Stimulated activated CD4-positive, alpha-beta T cell treated with anti-CD3 and anti-CD28 coated beads, Interleukin-2, amount 100 ng/mL, for 4 hours (primary cell): ENCODE results near the gene LCE2A.

Experiments
- DNase-seq: peaks from one replicate; pipeline ENCODE4 v3.0.0-alpha.2; 2020; ENCODE audit warnings: low read depth

Gene LCE2A

DNA sequence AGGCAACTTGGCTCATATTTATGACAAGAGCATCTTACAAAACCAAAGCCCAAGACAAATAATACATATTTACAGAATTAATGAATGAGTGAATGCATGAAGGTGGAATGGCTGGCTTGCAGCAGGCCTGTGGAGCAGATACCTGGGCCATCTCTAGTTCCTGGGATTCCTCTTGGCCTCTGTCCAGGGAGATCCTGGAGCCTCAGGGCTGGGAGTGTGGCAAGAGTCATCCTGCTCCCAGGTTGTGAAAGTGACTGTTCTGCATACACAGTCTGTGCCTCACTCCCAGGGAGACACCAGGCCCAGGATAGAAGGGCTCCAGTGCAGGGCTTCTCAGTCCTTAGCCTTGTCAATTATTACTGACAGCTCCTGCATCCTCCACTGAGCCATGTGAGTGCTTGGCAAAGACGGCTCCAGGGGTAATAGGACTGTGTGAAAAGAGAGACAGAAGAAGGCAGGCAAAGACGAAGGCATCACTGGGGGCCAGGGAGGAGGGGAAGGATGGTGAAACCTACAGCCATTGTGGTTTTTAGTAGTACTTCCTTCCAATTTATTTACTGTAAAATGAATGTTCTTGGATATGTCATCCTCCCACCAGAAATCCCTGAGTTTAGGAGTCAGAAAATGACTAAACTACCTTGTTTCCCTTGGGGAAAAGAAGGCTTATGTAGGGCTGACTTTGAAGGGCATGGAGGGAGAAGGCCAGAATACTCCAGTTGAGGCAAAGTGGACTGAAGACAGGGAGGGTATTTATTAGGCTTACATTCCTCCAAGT, 45.4 kb downstream of the LCE2A start:
- no peak for DNase-seq

GRCh38 chr1:152745289-152745704, 47.2 kb downstream of the LCE2A start:
- no peak for DNase-seq

DNA sequence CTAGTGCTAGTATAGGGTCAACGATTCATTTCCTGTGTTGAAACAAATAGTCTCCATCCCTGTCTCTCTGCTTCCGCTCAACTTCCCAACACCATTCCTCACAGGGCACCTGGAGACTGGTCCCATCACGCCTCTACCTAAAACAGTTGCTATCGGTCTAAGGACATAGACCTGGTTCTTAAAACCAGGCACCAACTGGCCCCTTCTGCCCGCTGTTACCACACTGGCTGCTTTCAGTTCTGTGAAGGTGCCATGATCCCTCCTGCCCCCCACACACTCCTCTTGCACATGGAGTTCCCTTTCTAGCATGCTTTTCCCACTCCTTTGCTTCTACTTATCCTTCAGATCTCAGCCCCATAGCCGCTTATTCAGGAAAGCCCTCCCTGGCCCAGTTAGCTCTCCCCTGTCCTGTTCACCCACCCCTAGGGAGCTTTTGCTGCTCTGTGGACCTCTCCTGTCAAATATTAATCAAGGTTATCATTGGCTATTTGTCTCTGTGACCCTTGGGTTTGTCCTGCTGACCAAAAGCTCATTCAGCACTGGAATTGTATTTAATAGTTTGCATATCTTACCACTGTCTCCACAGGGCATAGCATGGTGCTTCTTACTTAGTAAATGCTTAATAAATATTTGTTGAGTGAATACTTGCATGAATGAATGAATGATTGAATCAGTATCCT, 47.8 kb downstream of the LCE2A start:
- no peak for DNase-seq

DNA sequence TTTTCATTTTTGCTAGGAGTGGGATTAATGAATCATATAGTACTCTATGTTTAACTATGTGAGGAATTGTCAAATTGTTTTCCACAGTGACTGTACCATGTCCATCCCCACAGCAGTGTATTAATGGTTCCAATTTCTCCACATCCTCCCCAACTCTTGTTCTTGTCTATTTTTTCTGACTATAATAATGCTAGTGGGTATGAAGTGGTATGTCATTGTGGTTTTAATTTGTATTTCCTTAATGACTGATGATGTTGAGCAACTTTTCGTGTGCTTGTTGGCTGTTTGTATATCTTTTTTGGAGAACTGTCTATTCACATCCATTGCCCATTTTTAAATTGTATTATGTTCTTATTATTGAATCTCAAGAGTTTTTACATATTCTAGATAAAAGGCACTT, 49.7 kb downstream of the LCE2A start:
- DNase-seq = no peak
